ENCODE results near the gene TSPAN9. TPM values are rescaled to one million over a fixed set of nuclear protein-coding genes. Genes with fewer than 3 reads are reported as not detected.

TSPAN9 gene
- polyA plus RNA-seq, 1 of the 3 experiments (the other 2 are of a cell fraction) = 34.9 TPM

- H3K36me3 ChIP-seq (replicated peaks in 1 of 2; ENCODE audit: control insufficient read depth in 1 of 2, insufficient read depth in 2 of 2, low read length in 1 of 2) = no peaks in the 10 kb centered on the region
- H3K9me2 ChIP-seq = no peaks in the 10 kb centered on the region
- H3F3A ChIP-seq (replicated peaks; ENCODE audit: insufficient read depth) = no peaks in the 10 kb centered on the region
- no peak overlapping the region for H3K9ac ChIP-seq
- no peak for TF ChIP-seq GABPA (IDR thresholded peaks at IDR 0.05; ENCODE audit: low read depth)
- no peak for TF ChIP-seq YY1 (IDR thresholded peaks at IDR 0.05; ENCODE audit: low read depth)
- no peak for TF ChIP-seq RXRA (IDR thresholded peaks at IDR 0.05; ENCODE audit: borderline replicate concordance, low read depth)
- TF ChIP-seq MEF2A (IDR thresholded peaks at IDR 0.05; ENCODE audit: borderline replicate concordance, low read depth) = no peak
- TF ChIP-seq JUND (IDR thresholded peaks at IDR 0.05) = no peak
- TF ChIP-seq, protein P1, sequence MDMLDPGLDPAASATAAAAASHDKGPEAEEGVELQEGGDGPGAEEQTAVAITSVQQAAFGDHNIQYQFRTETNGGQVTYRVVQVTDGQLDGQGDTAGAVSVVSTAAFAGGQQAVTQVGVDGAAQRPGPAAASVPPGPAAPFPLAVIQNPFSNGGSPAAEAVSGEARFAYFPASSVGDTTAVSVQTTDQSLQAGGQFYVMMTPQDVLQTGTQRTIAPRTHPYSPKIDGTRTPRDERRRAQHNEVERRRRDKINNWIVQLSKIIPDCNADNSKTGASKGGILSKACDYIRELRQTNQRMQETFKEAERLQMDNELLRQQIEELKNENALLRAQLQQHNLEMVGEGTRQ (IDR thresholded peaks at IDR 0.05; ENCODE audit: borderline replicate concordance, low read depth, low read length) = no peak
- no peak for TF ChIP-seq SIN3A (IDR thresholded peaks at IDR 0.05; ENCODE audit: borderline replicate concordance, low read depth, low read length)
- no peak for TF ChIP-seq NRF1 (IDR thresholded peaks at IDR 0.05; ENCODE audit: low read depth, low read length)
- no peak for TF ChIP-seq ZBTB33 (IDR thresholded peaks at IDR 0.05; ENCODE audit: borderline replicate concordance, low read depth)
- H2AFZ ChIP-seq (ENCODE audit: low read depth) = no peak overlapping the region
- no peaks in the 10 kb centered on the region for H3K9me3 ChIP-seq
- H3K4me2 ChIP-seq = no peak overlapping the region
- WGBS (ENCODE audit: low lambda C conversion rate) = 91% methylated on average over 9 of the region's 16 CpGs
- peaks cover 22% of the 10 kb centered on the region; the same call in 1 of the 2 replicates for H4K20me1 ChIP-seq (ENCODE audit: insufficient read depth)
- H3K79me2 ChIP-seq (ENCODE audit: insufficient read depth) = no peaks in the 10 kb centered on the region; the same call in 1 of the 2 replicates
- H3K4me1 ChIP-seq (ENCODE audit: control insufficient read depth in 1 of 2, insufficient read depth in 2 of 2, low read depth in 1 of 2, low read length in 1 of 2) = peaks cover 7 to 28% of the 10 kb centered on the region in 2 experiments; a peak in 3 of 4 replicates
- no peak for DNase-seq
- no peaks in the 10 kb centered on the region for H3K27me3 ChIP-seq (ENCODE audit: insufficient read depth)
- H3K27ac ChIP-seq (ENCODE audit: low read depth in 2 of 2, low read length in 1 of 2) = no peak overlapping the region
- H3K4me3 ChIP-seq (ENCODE audit: low read depth in 2 of 2, low read length in 1 of 2) = no peak overlapping the region
- ChIA-PET CTCF (interaction anchor here (0.6 to 4.6 kb wide), 8 partner anchors 13 to 655 kb away, joined by 3 to 40 read pairs (median 6); no protein-coding TSS in a partner anchor), POLR2A (no interaction called here)
These were observed 71.3 kb downstream of the TSPAN9 start for GRCh38 chr12:3148366-3149000.

- Histone ChIP-seq H3F3A (replicated peaks; ENCODE audit: insufficient read depth) (no peaks in the 10 kb centered on the region), H3K4me3 (ENCODE audit: low read depth in 2 of 2, low read length in 1 of 2) (no peak overlapping the region), H3K36me3 (replicated peaks in 1 of 2; ENCODE audit: control insufficient read depth in 1 of 2, insufficient read depth in 2 of 2, low read length in 1 of 2) (no peaks in the 10 kb centered on the region), H2AFZ (ENCODE audit: low read depth) (no peak overlapping the region), H4K20me1 (ENCODE audit: insufficient read depth) (peaks cover 22% of the 10 kb centered on the region; the same call in 1 of the 2 replicates), H3K9me3 (no peaks in the 10 kb centered on the region), H3K79me2 (ENCODE audit: insufficient read depth) (no peaks in the 10 kb centered on the region; the same call in 1 of the 2 replicates), H3K4me1 (ENCODE audit: control insufficient read depth in 1 of 2, insufficient read depth in 2 of 2, low read depth in 1 of 2, low read length in 1 of 2) (peaks cover 7 to 32% of the 10 kb centered on the region in 2 experiments; a peak in 3 of 4 replicates), H3K27me3 (ENCODE audit: insufficient read depth) (no peaks in the 10 kb centered on the region), H3K4me2 (no peak overlapping the region), H3K9ac (no peak overlapping the region), H3K9me2 (no peaks in the 10 kb centered on the region), H3K27ac (ENCODE audit: low read depth in 2 of 2, low read length in 1 of 2) (peak overlapping the region in 1 of 2 experiments; percentile 14; a peak in 1 of 4 replicates)
- CTCF ChIA-PET = interaction anchor here (1.2 to 4.6 kb wide), 5 partner anchors 14 to 150 kb away, joined by 4 to 40 read pairs (median 16); no protein-coding TSS in a partner anchor
- 84% methylated on average over 5 of the region's 10 CpGs for WGBS (ENCODE audit: low lambda C conversion rate)
- DNase-seq = no peak
- POLR2A ChIA-PET = no interaction called here
- TF ChIP-seq POLR2AphosphoS5 (IDR thresholded peaks at IDR 0.05; ENCODE audit: low read depth, low read length) (no peak), GATA2 (CRISPR knock-in tag; IDR thresholded peaks at IDR 0.05) (0 out of 2 replicates have a peak, but pooled peaks have one; percentile 27), RCOR1 (IDR thresholded peaks at IDR 0.05; ENCODE audit: low read length) (0 out of 2 replicates have a peak, but pooled peaks have one; percentile 15)
These were observed 72.5 kb downstream of the TSPAN9 start for GRCh38 chr12:3149515-3150307.

Data from SK-N-SH (cell line).